Measurements from ENCODE around the gene AFDN.

Gene AFDN

GRCh38 chr6:168007592-168008338 is 181.1 kb downstream of the AFDN start:
- no peak for DNase-seq

DNA sequence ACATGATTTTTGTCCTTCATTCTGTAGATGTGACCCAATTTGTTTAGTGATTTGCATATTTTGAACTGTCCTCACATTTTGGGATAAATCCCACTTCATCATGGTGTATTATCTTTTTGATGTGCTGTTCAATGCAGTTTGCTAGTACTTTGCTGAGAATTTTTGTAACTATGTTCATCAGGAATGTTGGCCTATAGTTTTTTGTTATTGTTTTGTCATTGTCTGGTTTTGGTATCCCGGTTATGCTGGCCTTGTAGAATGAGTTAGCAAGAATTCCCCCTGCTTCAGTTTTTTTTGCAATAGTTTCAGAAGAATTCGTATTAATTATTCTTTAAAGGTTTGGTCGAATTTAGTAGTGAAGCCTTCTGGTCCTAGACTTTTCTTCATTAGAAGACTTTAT is 182.6 kb downstream of the AFDN start:
- DNase-seq = no peak

DNA sequence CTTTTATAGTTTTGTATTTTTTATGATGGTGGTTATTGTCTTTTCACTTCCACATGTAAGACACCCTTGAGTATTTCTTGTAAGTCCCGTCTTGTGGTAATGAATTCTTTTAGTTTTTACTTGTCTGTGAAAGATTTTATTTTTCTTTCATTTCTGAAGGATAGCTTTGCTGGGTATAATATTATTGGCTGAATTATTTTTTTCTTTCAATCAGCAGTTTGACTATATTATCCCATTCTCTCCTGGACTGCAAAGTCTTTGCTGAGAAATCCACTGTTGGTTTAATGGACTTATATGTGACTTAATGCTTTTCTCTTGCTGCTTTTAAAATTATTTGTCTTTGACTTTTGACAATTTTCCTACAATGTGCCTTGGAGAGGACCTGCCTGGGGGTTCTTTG is 184.6 kb downstream of the AFDN start:
- DNase-seq = no peak

- DNase-seq = no peak
Observed at GRCh38 chr6:168012431-168013249, 185.9 kb downstream of the AFDN start.

DNA sequence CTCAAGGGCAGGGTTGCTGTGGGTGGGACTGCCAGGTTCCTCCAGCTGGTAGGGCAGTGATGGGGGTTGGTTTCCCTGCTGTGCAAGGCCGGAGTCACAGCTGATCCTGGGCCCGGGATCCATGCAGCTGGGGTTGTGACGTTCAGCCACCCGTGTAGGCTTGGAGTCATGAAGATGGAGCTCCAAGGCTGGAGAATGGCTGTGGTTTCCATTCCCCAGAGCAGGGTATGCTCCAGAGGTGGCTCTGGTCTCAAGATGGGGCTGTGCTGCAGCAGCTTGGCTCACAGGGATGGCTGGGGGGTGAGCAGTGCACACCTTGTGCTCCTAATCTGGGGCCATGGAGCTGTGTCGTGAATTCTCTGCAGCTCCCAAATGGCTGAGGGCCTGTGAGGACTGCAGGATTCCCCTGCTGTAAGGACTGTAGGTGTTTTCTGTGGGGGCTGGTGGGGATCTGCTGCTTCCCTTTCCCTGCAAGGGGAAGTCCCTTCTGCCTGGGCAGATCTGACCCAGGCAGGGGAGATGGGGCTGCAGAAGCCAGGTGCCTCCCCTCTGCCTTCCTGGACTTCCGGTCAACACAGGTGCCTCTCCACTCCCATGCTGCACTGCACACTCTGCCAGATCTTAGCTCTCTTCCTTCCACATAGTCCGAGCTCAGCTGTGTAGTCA is 186.7 kb downstream of the AFDN start:
- no peak for DNase-seq

DNA sequence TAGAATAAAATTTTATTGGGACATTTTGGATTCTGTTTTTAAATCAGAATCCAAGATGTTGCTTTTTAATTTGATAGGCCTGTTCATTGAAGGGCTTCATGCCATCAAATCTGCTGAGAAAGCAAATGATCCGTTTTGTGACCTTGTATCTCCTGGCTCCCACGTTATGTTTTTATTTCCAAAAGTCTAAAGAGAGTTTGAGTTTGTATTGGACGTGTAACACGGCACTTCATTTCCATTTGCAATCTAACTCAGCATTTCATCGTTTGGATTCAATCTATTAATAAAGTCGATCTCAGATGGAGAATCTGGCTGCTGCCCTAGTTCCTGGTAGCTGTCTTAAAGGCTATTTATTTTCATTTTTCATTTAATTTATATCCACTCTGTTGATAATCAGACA is 187.7 kb downstream of the AFDN start:
- DNase-seq = no peak

DNA sequence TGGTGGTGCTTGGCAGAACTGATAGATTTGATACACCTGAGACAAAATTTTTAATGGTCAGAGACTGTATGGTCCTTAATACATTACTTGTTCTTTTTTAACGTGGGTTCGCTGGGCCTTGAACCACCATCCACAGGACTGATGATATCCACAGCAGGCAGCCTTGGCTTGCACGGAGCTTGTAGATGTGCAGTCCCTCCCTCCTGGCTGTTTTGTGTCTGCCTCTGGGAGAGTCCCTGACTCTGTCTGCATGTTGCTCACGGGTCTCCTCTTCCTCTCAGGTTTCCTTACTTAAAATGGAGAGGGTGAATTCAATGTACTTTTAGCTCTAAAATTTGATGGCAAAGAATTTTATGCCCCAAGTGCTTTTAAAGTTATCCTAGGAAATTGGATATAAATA is 188.3 kb downstream of the AFDN start:
- DNase-seq = no peak

GRCh38 chr6:168015482-168016175 is 188.9 kb downstream of the AFDN start:
- DNase-seq = no peak

DNA sequence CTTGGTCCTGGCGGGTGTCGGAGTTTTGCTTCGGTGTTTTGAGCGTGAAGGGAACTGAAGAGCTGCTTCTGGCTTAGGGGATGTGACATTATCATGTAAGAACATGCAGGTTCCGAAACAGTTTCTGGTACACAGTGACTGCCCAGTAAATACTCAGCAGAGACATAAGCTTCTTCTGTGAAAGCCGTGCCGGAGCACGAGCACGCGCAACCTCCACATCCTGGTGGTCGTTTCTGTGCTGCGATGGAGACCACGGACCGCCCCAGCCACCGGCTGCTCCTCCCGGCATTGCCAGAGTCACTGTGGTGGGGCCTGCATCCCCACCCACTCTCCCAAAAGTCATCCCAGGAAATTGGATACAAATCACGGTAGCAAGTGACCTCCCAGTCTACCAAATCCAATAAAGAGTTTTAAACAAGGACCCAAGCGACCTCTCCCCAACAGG is 189.5 kb downstream of the AFDN start:
- no peak for DNase-seq

- no peak for DNase-seq
Observed at GRCh38 chr6:168016721-168017525, 190.2 kb downstream of the AFDN start.

GRCh38 chr6:168017629-168018028 is 190.9 kb downstream of the AFDN start:
- no peak for DNase-seq

GRCh38 chr6:168018664-168019063 is 192.0 kb downstream of the AFDN start:
- DNase-seq = no peak

GRCh38 chr6:168020242-168020641 is 193.5 kb downstream of the AFDN start:
- no peak for DNase-seq

GRCh38 chr6:168021581-168021980 is 194.9 kb downstream of the AFDN start:
- no peak for DNase-seq

Measured in activated T-cell treated with anti-CD3 and anti-CD28 coated beads for 4 hours (primary cell).